T-helper 22 cell (primary cell): ENCODE data around the gene OR2V2.
"Not testable (repeated sequence)": the region's sequence is repeated elsewhere in the genome, so short reads cannot be mapped to it uniquely, and the experiment has no call there.

Source experiments
- DNase-seq: peaks from one replicate; pipeline ENCODE4 v3.0.0-alpha.2; 2020; ENCODE audit warnings: low read depth

Gene OR2V2

DNA sequence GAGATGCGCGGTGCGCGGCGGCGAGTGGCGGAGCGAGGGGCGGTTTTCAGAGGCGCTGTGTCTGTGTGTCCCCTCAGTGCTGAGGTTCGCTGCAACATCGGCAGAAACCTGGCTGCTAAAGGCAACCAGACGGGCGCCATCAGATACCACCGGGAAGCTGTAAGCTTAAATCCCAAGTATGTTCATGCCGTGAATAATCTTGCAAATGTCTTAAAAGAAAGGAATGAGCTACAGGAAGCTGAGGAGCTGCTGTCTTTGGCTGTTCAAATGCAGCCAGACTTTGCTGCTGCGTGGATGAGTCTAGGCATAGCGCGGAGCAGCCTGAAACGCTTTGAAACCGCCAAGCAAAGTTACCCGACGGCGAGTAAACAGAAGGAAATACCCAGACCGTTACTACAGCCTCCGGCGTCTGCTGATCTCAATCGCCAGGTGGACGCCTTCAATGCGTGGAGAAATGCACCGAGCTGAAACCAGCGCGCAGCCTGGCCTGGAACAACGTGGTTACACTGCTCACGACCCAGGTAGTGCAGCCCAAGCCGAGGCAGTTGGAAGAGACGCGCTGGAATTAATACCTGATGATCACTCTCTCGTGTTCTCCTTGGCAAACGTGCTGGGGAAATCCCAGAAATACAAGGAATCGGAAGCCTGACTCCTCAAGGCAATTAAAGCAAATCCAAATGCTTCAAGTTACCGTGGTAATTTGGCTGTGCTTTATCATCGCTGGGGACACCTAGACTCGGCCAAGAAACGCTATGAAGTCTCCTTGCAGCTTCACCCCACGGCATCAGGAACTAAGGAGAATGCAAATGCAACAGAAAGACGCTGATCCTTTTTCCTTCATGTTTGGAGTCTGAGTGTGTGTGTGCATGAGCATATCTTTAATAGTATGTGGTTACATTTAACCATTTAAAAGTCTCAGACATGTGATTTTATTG lies 32.3 kb upstream of the OR2V2 start:
- no peak for DNase-seq

DNA sequence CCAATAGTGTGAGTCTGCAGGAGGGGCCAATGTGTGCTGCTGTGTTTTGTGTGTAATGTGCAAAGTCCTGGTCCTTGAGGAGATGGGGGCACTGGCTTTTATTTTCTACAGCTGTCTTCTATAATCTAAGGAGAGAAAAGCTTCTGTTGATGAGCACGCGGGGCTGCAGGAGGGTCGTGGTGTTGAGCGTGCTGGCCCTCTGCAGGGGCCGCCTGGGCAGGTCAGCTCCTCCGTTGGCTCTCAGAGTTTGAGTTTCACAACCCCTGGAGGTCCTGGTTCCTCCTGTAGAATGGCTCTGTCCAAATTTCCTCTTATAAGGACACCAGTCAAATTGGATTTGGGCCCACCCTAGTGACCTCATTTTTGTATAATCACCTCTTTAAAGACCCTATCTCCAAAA lies 29.0 kb upstream of the OR2V2 start:
- DNase-seq = no peak

DNA sequence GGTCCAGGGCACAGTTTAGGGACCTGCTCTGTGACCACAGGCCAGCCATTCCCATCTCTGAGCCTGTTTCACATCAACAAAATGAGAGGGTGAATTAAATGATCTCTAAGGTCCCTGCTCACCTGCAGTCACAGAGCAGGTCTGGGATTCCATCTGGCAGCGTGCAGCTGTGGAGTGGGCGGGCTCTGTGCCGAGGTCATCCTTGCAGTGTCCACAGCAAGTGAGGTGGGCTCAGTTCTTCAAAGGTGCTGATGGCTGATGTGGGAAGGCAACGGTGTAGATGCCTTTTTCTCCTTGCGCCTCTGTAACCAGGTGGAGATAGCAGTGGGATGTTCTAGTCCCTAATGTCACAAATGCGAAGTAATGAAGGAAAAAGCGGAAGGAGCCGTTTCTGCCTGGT lies 28.3 kb upstream of the OR2V2 start:
- DNase-seq = no peak

DNA sequence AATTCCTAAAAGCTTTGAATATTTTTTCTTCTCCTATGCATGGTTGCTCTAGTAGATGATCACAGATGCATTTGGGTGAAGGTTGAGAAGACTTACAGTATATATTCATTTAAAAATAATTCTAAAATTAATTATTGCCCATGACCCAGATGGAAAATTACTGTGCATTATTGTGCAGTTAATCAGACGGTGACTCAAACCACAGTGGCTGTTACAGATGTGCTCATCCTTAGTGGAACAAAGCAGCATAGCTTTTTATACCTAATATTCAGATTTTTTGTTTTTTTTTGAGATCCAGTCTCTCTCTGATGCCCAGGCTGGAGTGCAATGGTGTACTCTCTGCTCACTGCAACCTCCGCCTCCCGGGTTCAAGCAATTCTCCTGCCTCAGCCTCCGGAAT lies 27.1 kb upstream of the OR2V2 start:
- DNase-seq = no peak

DNA sequence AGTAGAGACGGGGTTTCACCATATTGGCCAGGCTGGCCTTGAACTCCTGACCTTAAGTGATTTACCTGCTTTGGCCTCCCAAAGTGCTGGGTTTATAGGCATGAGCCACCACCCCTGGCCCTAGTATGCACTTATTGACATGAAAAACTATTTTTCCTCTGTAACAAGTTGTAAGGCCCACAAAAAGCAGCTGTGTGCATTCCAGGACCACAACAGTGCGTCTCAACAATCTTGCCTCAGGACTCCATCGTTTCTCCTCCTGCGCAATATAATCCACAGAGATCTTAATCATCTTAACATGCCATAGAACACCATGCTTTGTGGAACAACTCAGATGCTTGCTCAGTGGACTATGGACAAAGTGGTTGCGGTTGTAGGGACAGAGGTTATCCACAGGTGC lies 26.6 kb upstream of the OR2V2 start:
- no peak for DNase-seq

DNA sequence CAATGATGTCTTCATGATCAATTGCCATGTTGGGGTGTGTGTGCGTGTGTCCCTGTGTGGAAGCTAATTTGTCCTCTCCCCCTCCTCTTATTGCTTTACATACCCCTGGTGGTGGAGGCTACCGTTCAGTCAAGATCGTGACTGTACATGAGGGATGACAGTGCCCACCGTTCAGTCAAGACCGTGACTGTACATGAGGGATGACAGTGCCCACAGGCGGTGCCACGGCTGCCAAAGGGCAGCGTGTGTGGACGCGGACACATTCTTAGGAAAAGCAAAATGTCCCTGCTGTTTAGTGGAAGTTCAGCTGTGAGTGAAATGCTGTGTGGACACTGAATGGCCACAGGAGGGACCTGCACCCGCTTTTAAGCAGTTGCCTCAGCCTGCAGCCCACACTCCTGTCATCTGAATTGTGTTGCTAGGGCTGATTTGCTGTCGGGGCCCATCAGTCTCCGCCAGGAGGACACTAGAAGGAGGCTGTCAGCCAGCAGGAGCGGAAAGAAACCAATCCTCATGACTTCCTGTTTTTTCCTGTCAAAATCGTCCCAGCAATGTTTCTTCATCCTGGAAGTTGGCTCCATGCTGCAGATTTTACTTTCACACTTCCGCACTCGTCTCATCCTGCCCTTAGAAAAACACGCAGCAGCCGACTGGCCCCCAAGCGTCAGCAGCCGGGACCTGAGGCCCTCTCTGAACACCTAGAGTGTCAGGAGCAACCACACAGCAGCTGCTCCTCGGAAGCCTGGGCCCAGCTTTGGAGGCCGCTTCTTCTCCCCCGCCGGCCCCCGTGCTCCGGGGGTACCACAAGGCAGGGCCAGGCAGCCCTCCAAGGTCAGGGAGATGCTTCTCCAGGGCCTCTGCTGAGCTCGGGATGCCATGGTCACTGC lies 25.5 kb upstream of the OR2V2 start:
- no peak for DNase-seq

DNA sequence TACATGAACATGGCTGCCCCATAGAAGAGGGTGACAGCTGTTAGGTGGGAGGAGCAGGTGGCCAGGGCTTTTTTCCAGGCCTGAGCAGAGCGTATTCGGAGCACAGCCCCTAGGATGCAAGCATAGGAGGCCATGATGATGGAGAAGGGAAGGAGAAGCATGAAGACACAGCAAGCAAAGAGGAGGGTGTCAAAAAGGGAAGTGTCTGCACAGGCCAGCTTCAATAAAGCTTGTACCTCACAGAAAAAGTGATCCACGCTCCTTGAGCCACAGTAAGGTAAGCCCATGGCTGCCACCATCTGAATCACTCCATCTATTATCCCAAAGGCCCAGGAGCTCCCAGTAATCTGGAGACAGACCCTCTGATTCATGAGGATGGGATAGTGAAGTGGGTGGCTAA lies 22.9 kb upstream of the OR2V2 start:
- DNase-seq = no peak

DNA sequence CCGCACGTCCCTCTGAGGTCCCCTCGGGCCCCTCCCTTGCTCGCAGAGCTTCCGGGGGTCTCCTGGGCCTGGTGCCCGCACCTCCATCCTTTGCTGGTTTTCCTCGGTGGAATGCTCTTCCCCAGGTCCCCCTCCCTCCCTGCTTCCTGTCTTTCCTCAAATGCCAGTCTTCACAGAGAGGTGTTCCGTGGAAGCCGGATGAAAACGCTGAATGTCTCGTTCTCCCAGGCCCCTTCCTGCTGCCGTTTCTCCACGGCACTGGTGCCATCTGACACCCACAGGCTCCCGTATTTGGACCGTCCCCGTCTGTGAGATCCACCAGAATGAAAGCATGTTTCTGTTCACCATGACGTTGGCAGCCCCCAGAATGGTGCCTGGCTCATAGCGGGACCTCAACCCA lies 20.5 kb upstream of the OR2V2 start:
- no peak for DNase-seq

DNA sequence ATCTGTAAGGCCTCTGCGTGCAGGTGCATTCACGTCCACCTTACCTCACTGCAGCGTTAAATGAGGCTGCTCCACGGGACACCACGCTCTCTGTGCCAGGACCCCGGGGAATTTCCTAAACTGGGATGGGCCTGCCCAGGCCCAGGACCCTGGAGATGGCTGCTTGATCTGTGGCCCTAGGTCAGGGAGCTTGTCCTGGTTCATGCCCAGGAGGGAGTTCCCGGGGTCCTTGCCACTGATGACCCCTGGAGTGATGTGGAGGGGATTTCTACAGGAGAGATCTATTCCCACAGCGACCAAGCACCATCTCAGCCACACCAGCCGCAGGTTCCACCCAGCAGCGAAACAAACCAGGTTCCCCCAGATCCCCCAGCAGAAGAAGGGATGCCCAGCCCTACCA lies 19.9 kb upstream of the OR2V2 start:
- DNase-seq = no peak

DNA sequence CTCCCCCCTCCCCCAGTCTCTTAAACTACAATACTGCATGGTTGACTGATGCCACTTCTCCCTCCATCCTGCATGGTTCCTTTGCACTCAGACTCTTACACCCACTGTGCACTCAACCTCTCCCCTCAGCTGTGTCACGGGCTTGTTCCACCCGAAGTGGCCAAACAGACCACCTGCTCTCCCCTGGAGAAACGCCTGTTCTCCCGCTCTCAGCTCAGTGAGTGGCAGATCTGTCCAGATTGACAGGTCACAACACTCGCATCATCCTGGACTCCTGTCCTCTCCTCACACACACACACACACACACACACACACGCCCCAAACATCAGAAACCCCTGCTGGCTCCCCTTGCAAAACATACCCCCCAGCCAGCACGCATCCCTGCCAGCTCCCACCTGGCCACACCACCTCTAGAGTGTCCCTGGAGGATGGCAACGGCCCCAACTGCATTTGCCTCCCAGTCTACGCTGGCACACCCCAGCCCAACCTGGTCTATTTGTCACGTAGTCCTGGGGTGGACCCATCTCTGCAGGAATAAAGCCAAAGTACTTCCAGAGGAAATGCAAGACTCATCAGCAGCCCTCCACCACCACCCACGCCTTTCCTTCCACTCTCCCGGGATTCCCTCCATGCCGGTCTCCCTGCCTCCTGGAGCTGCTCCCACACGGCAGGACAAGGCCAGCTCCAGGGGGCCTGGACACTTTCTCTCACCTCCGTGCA lies 19.3 kb upstream of the OR2V2 start:
- no peak for DNase-seq

DNA sequence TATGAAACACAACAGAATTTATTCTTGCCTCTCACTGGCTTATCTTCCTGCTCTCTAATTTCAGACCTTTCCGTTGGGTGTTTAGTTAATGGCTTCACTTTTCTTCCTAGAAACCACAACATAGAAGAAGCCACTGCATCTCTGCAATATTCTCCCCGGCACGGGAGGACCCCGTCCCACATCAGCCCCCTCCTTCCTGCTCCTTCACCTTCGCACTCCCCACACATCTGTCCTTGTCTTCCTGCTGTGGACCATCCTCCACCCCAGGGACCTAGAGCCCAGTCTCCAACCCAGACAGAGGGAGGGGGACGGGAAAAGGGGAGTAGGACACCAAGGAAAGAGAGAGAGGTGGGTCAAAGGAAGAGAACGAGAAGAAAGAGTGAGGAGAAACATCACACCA lies 17.8 kb upstream of the OR2V2 start:
- DNase-seq = no peak

DNA sequence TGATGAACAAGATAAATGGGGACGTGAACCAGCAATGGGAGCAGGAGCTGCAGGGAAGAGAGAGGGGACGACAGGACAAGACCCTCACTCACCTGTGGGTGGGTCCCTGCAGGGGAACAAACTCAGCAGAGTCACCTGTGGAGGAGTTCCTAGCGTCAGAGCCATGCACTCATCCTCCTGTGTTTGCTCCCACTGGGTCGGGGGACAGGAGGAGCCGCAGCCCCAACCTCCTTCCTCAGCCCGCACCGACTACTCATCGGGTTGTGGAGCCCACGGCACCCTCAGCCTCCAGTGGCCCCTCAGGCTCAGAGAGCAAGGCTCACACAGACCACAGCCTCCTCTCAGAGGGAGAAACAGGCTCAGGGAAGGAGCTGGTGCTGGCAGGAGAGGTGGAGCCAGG lies 17.3 kb upstream of the OR2V2 start:
- not testable (repeated sequence) for DNase-seq

DNA sequence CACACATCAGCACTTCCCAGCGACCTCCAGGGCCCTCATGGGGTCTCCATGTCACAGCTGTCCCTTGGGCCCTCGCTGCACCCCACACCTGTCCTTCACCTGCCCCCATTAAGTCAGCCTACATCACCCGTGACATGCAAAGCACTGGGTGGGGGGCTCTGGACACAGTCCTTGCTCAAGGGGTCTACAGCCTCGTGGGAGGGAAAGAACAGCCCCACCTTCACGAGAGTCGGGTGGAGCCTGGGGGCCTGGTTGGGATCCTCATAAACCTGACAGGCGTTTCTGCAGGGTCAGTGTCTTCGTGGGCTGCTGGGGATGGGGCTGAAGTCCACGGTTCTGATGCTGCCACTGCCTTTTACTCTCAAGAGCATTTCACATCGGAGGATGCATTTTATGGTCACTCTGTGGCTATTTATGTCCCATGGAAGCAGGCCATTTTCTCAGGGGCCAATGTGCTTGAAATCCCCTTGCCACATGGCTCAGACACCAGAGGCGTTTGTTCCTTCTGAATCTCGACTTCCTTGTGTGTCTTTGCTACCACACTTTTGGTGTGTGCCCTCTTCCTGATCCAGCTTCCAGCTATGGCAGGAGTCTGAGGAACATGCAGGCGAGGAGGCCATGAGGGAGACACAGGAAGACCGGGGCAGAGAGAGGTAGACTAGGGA lies 16.4 kb upstream of the OR2V2 start, which contains the start of gene OR2V1:
Gene OR2V1 (minus strand): TSS at position 338 of the 665 bp plus-strand sequence. CDS start 5,865 bp downstream, outside the sequence.
- DNase-seq = no peak

DNA sequence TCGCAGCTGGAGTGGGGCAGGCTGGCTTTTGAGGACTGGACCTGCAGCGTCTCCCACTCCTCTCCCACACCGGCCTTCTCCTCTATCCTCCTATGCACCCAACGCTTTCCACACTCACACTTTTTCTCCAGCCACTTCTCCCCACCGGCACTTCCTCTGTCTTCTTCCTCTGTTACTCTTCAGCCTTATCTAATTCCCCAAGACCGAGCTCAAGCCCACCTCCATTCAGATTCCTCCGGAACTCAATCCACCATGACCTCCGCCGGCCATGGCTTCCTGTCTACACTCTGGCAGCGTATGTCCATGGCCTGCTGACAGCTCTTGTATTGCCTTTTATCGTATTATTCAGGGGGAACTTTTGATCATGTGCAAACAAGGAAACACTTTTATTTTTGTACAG lies 15.9 kb upstream of the OR2V2 start:
- DNase-seq = no peak

DNA sequence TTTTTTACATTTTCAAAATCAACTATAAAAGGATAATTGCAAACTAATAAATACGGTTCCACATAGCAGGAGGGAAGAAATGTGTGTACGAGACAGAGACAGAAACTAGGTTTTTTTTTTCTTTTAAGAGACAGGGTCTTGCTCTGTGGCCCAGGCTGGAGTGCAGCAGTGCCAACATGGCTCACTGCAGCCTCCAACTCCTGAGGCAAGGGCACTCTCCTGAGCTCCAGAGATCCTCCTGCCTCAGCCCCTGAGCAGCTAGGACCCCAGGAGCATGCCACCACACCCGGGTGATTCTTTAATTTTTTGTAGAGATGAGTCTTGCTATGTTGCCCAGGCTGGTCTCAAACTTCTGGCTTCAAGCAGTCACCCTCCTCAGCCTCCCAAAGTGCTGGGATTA lies 14.3 kb upstream of the OR2V2 start:
- DNase-seq = no peak

DNA sequence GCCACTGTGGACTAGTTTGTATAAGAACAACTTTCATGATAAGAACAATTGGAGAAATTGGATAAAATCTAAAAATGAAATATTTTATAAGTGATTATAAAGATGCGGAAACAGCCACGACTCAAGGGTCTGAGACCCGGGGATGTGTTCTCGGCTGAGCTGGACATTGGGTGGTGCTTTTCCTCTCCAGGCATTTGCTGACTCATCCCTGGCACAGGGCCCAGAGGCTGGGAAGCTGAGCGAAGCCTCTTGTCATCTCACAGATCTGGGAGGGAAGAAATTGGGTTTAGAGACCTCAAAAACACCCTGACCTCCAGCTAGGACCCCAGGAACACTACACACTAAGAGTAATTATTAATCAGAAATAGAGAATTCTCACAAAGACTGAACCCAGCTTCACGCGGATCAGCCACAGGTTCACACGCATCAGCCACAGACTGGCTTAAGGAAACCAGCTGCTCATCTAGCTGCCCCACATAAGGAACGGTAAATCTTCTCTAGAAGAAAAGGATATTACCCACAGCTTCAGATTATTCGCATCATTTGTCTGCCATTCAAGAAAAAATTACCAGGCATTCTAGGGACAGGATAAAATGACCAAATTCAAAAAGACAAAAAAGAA lies 13.7 kb upstream of the OR2V2 start:
- DNase-seq = no peak

DNA sequence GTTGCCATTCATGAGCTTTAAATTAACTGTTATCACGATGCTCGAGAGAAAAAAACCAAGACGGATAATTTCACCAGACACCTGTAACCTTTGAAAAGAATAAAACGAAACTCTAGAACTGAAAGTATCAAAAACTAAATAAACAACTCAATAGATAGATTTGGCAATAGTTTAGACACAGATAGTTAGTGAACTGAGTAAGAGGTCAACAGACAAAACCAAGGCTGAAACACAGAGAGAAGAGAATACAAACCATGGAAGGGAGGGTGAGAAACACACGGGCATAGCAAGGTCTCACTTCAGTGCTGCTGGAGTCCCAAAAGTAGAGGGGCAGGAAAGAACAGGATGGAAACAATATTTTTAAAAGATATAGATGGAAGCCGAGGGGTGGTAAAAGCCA lies 13.1 kb upstream of the OR2V2 start:
- no peak for DNase-seq

DNA sequence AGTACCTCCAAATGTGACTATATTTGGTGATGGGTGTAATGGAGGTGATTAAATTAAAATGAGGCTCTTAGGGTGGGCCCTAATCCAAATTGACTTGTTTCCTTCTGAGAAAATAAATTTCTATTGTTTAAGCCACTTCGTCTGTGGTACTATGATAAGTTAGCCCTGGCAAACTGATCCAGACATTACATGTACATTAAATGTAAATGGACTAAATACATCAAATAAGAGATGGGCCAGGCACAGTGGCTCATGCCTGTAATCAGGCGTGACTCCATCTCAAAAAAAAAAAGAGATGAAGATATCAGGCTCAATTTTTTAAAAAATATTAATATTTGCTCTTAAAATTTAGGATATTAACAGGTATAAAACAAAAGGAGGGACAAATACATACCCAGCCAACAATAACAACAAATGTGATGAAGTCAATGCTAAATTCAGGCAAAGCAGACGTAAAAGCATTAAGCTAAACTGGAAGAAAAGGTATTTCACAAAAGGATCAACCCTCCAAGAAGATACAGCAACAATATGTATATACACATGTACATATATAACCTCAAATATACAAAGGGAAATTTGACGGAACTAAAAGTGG lies 10.9 kb upstream of the OR2V2 start:
- no peak for DNase-seq

DNA sequence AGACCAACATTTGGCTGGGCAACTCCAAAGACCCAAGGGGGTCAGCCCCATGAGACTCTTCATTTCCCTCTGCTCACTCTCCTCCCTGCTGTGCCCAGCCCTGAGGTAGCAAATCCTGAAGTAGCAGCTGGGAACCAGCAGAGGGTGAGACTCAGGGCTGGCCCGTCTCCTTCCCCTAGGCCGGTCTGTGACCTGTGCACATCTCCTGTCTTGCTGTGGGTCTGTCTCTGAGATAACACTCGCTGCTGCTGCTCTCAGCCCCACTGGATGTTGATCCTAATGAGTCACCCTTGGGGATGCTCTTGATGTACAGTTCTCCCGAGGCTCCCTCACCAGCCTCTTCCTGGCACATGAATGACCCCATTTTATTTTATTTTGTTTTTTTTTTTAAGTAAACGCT lies 9.1 kb upstream of the OR2V2 start:
- DNase-seq = no peak

DNA sequence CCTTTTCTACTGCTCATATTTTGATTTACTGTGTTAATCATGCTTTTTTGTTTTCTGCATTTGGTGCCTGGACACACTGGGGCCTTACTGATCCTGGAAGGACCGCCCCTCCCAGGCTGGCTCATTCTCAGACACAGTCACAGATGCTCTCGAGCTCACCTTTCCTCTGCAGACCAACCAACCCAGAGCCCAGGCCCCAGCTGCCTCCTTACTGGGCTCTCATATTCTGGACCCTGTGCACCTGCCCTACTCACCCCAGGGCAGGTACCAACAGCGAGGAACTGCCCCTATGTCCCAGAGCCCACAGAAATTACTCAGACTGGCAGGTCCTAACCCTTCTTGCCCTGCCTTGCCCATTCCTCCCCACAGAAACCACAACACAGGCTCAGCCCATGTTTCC lies 6.6 kb upstream of the OR2V2 start:
- no peak for DNase-seq

DNA sequence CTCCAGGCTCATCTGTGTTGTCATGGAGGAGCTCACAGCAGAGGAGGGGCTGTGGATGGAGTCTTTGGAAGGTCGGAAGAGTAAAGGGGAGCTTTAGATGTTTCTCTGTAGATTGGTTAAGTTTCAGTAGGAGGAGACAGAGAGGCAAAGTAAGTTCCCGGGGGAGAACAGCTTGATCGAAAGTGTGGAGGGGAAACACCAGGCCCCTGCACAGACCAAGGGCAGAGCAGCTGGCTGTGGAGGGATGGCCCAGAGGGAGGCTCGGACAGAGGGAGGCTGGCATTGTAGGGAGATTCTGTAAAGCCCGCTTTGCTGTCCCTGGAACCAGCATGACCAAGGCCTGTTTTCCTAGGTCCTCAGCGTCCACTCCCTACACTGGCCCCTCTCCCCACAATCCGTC lies 5.3 kb upstream of the OR2V2 start:
- no peak for DNase-seq
